Measurements from ENCODE around the gene ZDHHC6. TPM values are rescaled to one million over a fixed set of nuclear protein-coding genes. Genes with fewer than 3 reads are reported as not detected.
"Not testable (repeated sequence)": the region's sequence is repeated elsewhere in the genome, so short reads cannot be mapped to it uniquely, and the experiment has no call there.

Gene ZDHHC6
- total RNA-seq, 1 experiment from 2014 or later = 40.3 TPM

DNA sequence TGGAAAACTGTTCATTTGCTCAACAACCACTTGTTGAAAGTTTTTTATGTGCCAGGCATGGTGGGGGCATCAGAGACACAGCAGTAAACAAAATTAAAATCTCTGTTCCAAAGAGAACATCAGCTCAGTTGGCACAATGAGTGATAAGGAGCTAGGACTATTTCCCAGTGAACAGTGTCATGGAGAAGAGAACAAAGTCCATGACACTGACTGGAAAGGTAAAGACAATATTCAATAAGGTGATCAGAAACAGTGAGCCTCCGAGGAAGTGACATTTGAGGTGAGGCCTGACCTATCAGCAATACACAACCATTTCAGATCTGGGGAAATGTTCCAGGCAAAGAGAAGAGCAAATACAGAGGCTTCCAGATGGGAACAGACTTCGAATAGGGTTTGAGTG, 58.2 kb downstream of the ZDHHC6 start:
- ChIA-PET CTCF (no interaction called here), POLR2A (no interaction called here)
- Histone ChIP-seq H3K27ac (ENCODE audit: low read length) (no peak overlapping the region), H3K36me3 (ENCODE audit: control insufficient read depth, insufficient read depth, low read length) (no peaks in the 10 kb centered on the region), H3K4me3 (ENCODE audit: low read depth in 2 of 2, low read length in 2 of 2) (no peak overlapping the region), H3K9me3 (ENCODE audit: control insufficient read depth, insufficient read depth, low read depth, low read length) (no peaks in the 10 kb centered on the region), H3K27me3 (ENCODE audit: control insufficient read depth, insufficient read depth, low read length) (peaks cover 5% of the 10 kb centered on the region; the same call in 1 of the 2 replicates), H3K4me1 (ENCODE audit: control insufficient read depth, insufficient read depth, low read length) (no peaks in the 10 kb centered on the region)
- in situ Hi-C loops (cut with HindIII; ENCODE audit: low pct_unique_long_range_greater_than_20kb, low sequenced_read_pairs) (no loop called here), intact Hi-C loops (cut with micrococcal nuclease; ENCODE audit: unreplicated experiment) (no loop called here)
- BruUV-seq (replicated peaks) = no TSS peak
- ATAC-seq = no peak
- no peak for DNase-seq (ENCODE audit: low read depth, low spot score)
- no peak for TF ChIP-seq POLR2AphosphoS5 (IDR thresholded peaks at IDR 0.05; ENCODE audit: low read depth, low read length)
- TF ChIP-seq SIN3A (IDR thresholded peaks at IDR 0.05; ENCODE audit: borderline replicate concordance, insufficient read depth, low read depth, low read length) = no peak
- TF ChIP-seq, protein P1, sequence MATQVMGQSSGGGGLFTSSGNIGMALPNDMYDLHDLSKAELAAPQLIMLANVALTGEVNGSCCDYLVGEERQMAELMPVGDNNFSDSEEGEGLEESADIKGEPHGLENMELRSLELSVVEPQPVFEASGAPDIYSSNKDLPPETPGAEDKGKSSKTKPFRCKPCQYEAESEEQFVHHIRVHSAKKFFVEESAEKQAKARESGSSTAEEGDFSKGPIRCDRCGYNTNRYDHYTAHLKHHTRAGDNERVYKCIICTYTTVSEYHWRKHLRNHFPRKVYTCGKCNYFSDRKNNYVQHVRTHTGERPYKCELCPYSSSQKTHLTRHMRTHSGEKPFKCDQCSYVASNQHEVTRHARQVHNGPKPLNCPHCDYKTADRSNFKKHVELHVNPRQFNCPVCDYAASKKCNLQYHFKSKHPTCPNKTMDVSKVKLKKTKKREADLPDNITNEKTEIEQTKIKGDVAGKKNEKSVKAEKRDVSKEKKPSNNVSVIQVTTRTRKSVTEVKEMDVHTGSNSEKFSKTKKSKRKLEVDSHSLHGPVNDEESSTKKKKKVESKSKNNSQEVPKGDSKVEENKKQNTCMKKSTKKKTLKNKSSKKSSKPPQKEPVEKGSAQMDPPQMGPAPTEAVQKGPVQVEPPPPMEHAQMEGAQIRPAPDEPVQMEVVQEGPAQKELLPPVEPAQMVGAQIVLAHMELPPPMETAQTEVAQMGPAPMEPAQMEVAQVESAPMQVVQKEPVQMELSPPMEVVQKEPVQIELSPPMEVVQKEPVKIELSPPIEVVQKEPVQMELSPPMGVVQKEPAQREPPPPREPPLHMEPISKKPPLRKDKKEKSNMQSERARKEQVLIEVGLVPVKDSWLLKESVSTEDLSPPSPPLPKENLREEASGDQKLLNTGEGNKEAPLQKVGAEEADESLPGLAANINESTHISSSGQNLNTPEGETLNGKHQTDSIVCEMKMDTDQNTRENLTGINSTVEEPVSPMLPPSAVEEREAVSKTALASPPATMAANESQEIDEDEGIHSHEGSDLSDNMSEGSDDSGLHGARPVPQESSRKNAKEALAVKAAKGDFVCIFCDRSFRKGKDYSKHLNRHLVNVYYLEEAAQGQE (IDR thresholded peaks at IDR 0.05; ENCODE audit: insufficient read depth in 1 of 2, low read depth in 2 of 2, low read length in 1 of 2) = no peak
- TF ChIP-seq, protein P2, sequence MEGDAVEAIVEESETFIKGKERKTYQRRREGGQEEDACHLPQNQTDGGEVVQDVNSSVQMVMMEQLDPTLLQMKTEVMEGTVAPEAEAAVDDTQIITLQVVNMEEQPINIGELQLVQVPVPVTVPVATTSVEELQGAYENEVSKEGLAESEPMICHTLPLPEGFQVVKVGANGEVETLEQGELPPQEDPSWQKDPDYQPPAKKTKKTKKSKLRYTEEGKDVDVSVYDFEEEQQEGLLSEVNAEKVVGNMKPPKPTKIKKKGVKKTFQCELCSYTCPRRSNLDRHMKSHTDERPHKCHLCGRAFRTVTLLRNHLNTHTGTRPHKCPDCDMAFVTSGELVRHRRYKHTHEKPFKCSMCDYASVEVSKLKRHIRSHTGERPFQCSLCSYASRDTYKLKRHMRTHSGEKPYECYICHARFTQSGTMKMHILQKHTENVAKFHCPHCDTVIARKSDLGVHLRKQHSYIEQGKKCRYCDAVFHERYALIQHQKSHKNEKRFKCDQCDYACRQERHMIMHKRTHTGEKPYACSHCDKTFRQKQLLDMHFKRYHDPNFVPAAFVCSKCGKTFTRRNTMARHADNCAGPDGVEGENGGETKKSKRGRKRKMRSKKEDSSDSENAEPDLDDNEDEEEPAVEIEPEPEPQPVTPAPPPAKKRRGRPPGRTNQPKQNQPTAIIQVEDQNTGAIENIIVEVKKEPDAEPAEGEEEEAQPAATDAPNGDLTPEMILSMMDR (IDR thresholded peaks at IDR 0.05) = no peak
- TF ChIP-seq TCF7L2 (IDR thresholded peaks at IDR 0.05; ENCODE audit: low read depth, low read length) = no peak

DNA sequence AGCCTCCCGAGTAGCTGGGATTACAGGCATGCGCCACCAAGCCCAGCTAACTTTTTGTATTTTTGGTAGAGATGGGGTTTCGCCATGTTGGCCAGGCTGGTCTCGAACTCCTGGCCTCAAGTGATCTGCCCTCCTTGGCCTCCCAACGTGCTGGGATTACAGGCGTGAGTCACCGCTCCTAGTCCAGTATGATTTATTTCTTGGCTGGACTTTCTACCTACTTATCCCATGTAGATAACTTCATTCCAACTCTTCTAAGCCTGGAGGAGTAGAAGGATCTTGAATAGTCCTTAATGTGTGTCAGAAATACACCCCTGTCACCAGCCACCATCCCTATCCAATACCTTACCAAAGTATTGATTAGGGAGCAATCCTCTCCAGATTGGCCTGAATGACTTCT, 58.7 kb downstream of the ZDHHC6 start:
- DNase-seq (ENCODE audit: low read depth, low spot score); in situ Hi-C loops (cut with HindIII; ENCODE audit: low pct_unique_long_range_greater_than_20kb, low sequenced_read_pairs); BruUV-seq (replicated peaks): not testable (repeated sequence)

DNA sequence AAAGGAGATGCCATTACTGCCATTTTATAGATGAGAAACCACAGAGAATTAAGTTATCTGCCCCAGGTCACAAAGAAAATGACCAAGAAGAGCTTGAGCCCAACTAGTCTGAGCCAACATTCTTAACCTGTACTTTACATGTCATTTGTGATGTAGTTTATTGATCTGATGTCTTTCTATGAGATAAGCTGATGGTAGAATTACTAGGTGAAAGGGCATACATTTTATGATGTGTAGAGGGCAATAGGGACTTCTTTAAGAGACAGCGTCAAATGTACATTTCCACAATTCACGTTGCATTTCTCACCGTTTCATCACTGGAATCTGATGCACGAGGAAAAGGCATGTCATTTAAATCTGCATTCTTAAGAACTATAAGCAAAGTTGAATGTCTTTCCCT, 61.5 kb downstream of the ZDHHC6 start:
- H3K27me3 ChIP-seq (ENCODE audit: control insufficient read depth, insufficient read depth, low read length) = peaks cover 5% of the 10 kb centered on the region; the same call in 1 of the 2 replicates
- no peak for ATAC-seq
- in situ Hi-C loops (cut with HindIII; ENCODE audit: low pct_unique_long_range_greater_than_20kb, low sequenced_read_pairs) = no loop called here
- CTCF ChIA-PET = no interaction called here
- DNase-seq (ENCODE audit: low read depth, low spot score) = no peak
- H3K27ac ChIP-seq (ENCODE audit: low read length) = no peak overlapping the region
- H3K9me3 ChIP-seq (ENCODE audit: control insufficient read depth, insufficient read depth, low read depth, low read length) = no peaks in the 10 kb centered on the region
- no peaks in the 10 kb centered on the region for H3K4me1 ChIP-seq (ENCODE audit: control insufficient read depth, insufficient read depth, low read length)
- no TSS peak for BruUV-seq (replicated peaks)
- no peak overlapping the region for H3K4me3 ChIP-seq (ENCODE audit: low read depth in 2 of 2, low read length in 2 of 2)
- H3K36me3 ChIP-seq (ENCODE audit: control insufficient read depth, insufficient read depth, low read length) = no peaks in the 10 kb centered on the region
- intact Hi-C loops (cut with micrococcal nuclease; ENCODE audit: unreplicated experiment) = no loop called here
- TF ChIP-seq TCF7L2 (IDR thresholded peaks at IDR 0.05; ENCODE audit: low read depth, low read length) (no peak), SIN3A (IDR thresholded peaks at IDR 0.05; ENCODE audit: borderline replicate concordance, insufficient read depth, low read depth, low read length) (no peak), POLR2AphosphoS5 (IDR thresholded peaks at IDR 0.05; ENCODE audit: low read depth, low read length) (no peak)
- TF ChIP-seq, protein P2 (IDR thresholded peaks at IDR 0.05) = no peak
- TF ChIP-seq, protein P1 (IDR thresholded peaks at IDR 0.05; ENCODE audit: insufficient read depth in 1 of 2, low read depth in 2 of 2, low read length in 1 of 2) = no peak
- POLR2A ChIA-PET = no interaction called here

More for the DNA sequence above, 58.7 kb downstream of the ZDHHC6 start:
- ATAC-seq; H3K36me3 ChIP-seq (ENCODE audit: control insufficient read depth, insufficient read depth, low read length); H3K9me3 ChIP-seq (ENCODE audit: control insufficient read depth, insufficient read depth, low read depth, low read length); H3K4me3 ChIP-seq (ENCODE audit: low read depth in 2 of 2, low read length in 2 of 2); POLR2A ChIA-PET; intact Hi-C loops (cut with micrococcal nuclease; ENCODE audit: unreplicated experiment); H3K27me3 ChIP-seq (ENCODE audit: control insufficient read depth, insufficient read depth, low read length); H3K4me1 ChIP-seq (ENCODE audit: control insufficient read depth, insufficient read depth, low read length); H3K27ac ChIP-seq (ENCODE audit: low read length): not testable (repeated sequence)
- CTCF ChIA-PET = interaction anchor here (0.6 to 0.7 kb wide), 3 partner anchors 123 to 842 kb away, joined by 3 to 8 read pairs (median 4); no protein-coding TSS in a partner anchor

All from Panc1 (cell line).